ENCODE results near the gene REV1. TPM values are rescaled to one million over a fixed set of nuclear protein-coding genes. Genes with fewer than 3 reads are reported as not detected.

Gene REV1
- total and polyA plus RNA-seq, 2 of the 13 experiments (the other 11 are each of a cell fraction or from before 2014, with no cell fraction given) = 49.1 to 71.8 TPM

DNA sequence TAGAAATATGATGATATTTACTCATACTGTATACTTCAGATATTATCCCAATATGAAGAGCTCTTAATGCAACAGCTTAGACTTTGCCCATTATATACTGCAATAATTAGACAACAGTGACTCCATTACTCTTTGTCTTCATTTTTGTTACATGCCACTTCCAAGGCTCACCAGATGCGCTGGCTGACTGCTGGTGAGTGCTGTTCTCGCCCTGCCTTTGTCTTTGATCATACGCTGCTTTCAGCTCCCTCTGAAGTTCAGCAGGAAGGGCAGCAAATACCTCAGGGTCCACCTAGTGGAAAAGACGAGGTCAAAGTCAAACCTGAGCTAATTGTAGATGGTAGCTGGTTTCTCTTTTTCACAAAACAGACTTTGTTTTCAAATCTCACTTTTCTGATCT lies 86.3 kb downstream of the REV1 start (continued):
- TF ChIP-seq SAFB2 (CRISPR knock-in tag; IDR thresholded peaks at IDR 0.05; ENCODE audit: borderline replicate concordance, low read depth) (no peak), SIX1 (CRISPR knock-in tag; IDR thresholded peaks at IDR 0.05; ENCODE audit: borderline replicate concordance) (no peak), SATB2 (CRISPR knock-in tag; IDR thresholded peaks at IDR 0.05) (no peak), HNF4A (CRISPR knock-in tag; IDR thresholded peaks at IDR 0.05) (peak; percentile 86), ATF7-NPFF (CRISPR knock-in tag; IDR thresholded peaks at IDR 0.05; ENCODE audit: low read depth) (no peak), MIER2 (CRISPR knock-in tag; IDR thresholded peaks at IDR 0.05) (no peak), ZNF468 (CRISPR knock-in tag; IDR thresholded peaks at IDR 0.05) (no peak), PRPF4 (IDR thresholded peaks at IDR 0.05; ENCODE audit: low read depth, low read length, poor library complexity, severe bottlenecking) (no peak), BRD4 (CRISPR knock-in tag; IDR thresholded peaks at IDR 0.05) (no peak), SP1 (IDR thresholded peaks at IDR 0.05) (no peak), SP1 (CRISPR knock-in tag; IDR thresholded peaks at IDR 0.05) (no peak), NFE2L1 (CRISPR knock-in tag; IDR thresholded peaks at IDR 0.05; ENCODE audit: borderline replicate concordance) (no peak), ZNF326 (CRISPR knock-in tag; IDR thresholded peaks at IDR 0.05; ENCODE audit: borderline replicate concordance) (no peak), SMARCE1 (IDR thresholded peaks at IDR 0.05; ENCODE audit: borderline replicate concordance) (no peak), ZNF224 (CRISPR knock-in tag; IDR thresholded peaks at IDR 0.05) (no peak), ZNF510 (CRISPR knock-in tag; IDR thresholded peaks at IDR 0.05; ENCODE audit: low read depth) (no peak), NFYB (CRISPR knock-in tag; IDR thresholded peaks at IDR 0.05) (no peak), KLF15 (CRISPR knock-in tag; IDR thresholded peaks at IDR 0.05; ENCODE audit: borderline replicate concordance) (no peak), ZSCAN20 (CRISPR knock-in tag; IDR thresholded peaks at IDR 0.05; ENCODE audit: borderline replicate concordance) (no peak), ZNF672 (CRISPR knock-in tag; IDR thresholded peaks at IDR 0.05) (no peak), PPARG (CRISPR knock-in tag; conservative IDR thresholded peaks at IDR 0.05) (peak; percentile 43; the same call in 1 of the 2 replicates), NR1H2 (CRISPR knock-in tag; IDR thresholded peaks at IDR 0.05; ENCODE audit: borderline replicate concordance, low read depth) (no peak)
- TF ChIP-seq, protein P1, sequence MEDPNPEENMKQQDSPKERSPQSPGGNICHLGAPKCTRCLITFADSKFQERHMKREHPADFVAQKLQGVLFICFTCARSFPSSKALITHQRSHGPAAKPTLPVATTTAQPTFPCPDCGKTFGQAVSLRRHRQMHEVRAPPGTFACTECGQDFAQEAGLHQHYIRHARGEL (CRISPR knock-in tag; IDR thresholded peaks at IDR 0.05) = no peak
- TF ChIP-seq, protein P2, sequence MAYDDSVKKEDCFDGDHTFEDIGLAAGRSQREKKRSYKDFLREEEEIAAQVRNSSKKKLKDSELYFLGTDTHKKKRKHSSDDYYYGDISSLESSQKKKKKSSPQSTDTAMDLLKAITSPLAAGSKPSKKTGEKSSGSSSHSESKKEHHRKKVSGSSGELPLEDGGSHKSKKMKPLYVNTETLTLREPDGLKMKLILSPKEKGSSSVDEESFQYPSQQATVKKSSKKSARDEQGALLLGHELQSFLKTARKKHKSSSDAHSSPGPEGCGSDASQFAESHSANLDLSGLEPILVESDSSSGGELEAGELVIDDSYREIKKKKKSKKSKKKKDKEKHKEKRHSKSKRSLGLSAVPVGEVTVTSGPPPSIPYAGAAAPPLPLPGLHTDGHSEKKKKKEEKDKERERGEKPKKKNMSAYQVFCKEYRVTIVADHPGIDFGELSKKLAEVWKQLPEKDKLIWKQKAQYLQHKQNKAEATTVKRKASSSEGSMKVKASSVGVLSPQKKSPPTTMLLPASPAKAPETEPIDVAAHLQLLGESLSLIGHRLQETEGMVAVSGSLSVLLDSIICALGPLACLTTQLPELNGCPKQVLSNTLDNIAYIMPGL (CRISPR knock-in tag; IDR thresholded peaks at IDR 0.05; ENCODE audit: borderline replicate concordance in 1 of 2, low read depth in 1 of 2) = peak; percentile 28 to 55; a peak in 2 of 4 replicates
- TF ChIP-seq, protein P3, sequence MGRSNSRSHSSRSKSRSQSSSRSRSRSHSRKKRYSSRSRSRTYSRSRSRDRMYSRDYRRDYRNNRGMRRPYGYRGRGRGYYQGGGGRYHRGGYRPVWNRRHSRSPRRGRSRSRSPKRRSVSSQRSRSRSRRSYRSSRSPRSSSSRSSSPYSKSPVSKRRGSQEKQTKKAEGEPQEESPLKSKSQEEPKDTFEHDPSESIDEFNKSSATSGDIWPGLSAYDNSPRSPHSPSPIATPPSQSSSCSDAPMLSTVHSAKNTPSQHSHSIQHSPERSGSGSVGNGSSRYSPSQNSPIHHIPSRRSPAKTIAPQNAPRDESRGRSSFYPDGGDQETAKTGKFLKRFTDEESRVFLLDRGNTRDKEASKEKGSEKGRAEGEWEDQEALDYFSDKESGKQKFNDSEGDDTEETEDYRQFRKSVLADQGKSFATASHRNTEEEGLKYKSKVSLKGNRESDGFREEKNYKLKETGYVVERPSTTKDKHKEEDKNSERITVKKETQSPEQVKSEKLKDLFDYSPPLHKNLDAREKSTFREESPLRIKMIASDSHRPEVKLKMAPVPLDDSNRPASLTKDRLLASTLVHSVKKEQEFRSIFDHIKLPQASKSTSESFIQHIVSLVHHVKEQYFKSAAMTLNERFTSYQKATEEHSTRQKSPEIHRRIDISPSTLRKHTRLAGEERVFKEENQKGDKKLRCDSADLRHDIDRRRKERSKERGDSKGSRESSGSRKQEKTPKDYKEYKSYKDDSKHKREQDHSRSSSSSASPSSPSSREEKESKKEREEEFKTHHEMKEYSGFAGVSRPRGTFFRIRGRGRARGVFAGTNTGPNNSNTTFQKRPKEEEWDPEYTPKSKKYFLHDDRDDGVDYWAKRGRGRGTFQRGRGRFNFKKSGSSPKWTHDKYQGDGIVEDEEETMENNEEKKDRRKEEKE (IDR thresholded peaks at IDR 0.05) = no peak
- TF ChIP-seq, protein P4, sequence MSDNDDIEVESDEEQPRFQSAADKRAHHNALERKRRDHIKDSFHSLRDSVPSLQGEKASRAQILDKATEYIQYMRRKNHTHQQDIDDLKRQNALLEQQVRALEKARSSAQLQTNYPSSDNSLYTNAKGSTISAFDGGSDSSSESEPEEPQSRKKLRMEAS (IDR thresholded peaks at IDR 0.05) = 0 out of 2 replicates have a peak, but pooled peaks have one; percentile 31
- TF ChIP-seq, protein P5, sequence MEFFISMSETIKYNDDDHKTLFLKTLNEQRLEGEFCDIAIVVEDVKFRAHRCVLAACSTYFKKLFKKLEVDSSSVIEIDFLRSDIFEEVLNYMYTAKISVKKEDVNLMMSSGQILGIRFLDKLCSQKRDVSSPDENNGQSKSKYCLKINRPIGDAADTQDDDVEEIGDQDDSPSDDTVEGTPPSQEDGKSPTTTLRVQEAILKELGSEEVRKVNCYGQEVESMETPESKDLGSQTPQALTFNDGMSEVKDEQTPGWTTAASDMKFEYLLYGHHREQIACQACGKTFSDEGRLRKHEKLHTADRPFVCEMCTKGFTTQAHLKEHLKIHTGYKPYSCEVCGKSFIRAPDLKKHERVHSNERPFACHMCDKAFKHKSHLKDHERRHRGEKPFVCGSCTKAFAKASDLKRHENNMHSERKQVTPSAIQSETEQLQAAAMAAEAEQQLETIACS (CRISPR knock-in tag; IDR thresholded peaks at IDR 0.05) = no peak
